GM13976 (cell line): ENCODE results near the gene NBAS.
"Not testable (repeated sequence)": the region's sequence is repeated elsewhere in the genome, so short reads cannot be mapped to it uniquely, and the experiment has no call there.

Experiments
- DNase-seq: peaks from one replicate; pipeline ENCODE4 v3.0.0; 2012; ENCODE audit warnings: low spot score
- CTCF ChIP-seq: IDR thresholded peaks from 2 replicates; pipeline ENCODE4 v1.5.1; 2012; ENCODE audit warnings: borderline replicate concordance, mild to moderate bottlenecking; ENCODE audit not compliant: insufficient read depth; ENCODE audit errors: extremely low read depth, missing control alignments, control extremely low read depth
- in situ Hi-C: fragments of 300-500 bp; cut with MboI; formaldehyde crosslinking; loops from one replicate; pipeline ENCODE4 v1.12.0; 2022; ENCODE audit warnings: low sequenced_read_pairs, mixed read lengths, inconsistent platforms; ENCODE audit not compliant: unreplicated experiment

Gene NBAS

GRCh38 chr2:15532996-15533395 lies 28.1 kb downstream of the NBAS start:
- no peak for TF ChIP-seq CTCF
- no peak for DNase-seq
- in situ Hi-C loops: no loop called here

DNA sequence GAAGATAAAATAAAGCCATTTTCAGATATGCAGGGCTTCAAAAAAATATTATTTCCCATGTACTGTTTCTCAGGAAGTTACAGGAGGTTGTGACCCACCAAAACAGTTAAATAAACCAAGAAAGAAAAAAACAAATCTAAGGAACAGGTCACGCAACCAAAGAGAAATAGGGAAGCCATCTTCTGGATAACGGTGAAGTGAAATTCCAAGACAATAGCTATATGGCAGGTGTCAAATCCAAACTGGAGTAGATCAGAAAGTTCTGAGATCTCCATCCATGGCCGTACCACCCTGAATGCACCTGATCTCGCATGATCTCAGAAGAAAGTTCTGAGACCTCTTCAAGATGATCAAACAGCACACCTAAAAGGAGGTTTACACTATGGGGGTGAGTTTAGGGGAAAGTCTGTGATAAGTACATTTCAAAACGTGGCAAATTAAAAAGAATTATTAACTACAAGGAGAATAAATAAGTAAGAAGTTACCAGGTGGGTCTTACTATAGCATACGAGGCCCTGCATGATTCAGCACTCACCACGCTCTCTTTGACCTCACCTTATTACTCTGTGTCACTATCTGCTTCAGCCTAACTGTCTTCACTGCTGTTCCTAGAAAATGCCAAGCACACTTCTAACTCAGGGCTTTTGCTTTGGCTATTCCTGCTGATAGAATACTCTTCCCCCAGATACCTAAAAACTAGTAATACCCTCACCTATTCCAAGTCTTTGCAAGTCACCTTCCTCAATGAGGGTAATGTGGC lies 29.9 kb downstream of the NBAS start:
- no peak for TF ChIP-seq CTCF
- no peak for DNase-seq
- in situ Hi-C loops: no loop called here

- TF ChIP-seq CTCF: no peak
- in situ Hi-C loops: no loop called here
- no peak for DNase-seq
These were observed 33.9 kb downstream of the NBAS start for GRCh38 chr2:15527074-15527739.

DNA sequence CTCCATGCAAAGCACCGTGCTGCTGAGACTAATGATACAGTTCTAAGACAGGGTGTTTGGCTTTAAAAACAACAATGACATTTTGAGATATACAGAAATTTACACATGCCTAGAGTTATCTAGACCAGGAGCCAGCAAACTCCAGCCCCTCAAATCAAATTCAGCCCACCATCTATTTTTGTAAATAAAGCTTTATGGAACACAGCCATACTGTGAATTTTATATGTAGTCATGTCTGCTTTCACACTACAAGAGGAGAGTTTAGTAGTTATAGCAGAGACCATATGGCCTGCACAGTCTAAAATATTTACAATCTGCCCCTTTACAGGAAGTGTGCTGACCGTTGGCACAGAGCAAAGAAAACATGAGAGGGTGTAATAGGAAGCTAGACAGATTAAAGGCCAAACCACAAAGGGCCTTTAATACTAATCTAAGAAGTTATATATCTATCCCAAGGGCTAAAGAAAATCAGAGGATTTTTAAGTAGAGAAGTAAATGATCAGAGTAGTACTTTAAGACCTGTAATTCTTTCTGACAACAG lies 39.4 kb downstream of the NBAS start:
- no peak for DNase-seq
- TF ChIP-seq CTCF: no peak
- in situ Hi-C loops: no loop called here

DNA sequence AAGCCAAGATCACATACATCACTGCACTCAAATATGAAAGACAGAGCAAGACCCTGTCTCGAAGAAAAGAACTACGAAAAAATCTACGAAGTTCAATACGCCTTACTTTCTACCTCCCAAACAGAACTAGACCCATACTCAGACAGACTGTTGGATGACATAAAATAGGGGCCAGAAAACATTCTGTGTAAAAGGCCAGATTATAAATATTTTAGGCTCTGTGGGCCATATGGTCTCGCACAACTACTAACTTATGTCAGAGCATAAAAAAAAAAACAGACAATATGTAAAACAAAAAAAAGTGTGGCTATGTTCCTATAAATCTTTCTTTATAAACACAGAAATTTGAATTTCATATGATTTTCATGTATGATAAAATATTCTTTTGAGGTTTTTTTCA lies 40.8 kb downstream of the NBAS start:
- in situ Hi-C loops: no loop called here

GRCh38 chr2:15518759-15519158 lies 42.4 kb downstream of the NBAS start:
- in situ Hi-C loops, DNase-seq: not testable (repeated sequence)

More for the DNA sequence above, 40.8 kb downstream of the NBAS start:
- TF ChIP-seq CTCF: no peak
- no peak for DNase-seq

- no peak for DNase-seq
- in situ Hi-C loops: no loop called here
- no peak for TF ChIP-seq CTCF
These were observed 43.3 kb downstream of the NBAS start for GRCh38 chr2:15517793-15518192.
